ENCODE data around the gene HERPUD1. TPM values are rescaled to one million over a fixed set of nuclear protein-coding genes. Genes with fewer than 3 reads are reported as not detected.

The HERPUD1 gene
- total RNA-seq, 2 experiments from 2014 or later = 140 to 342 TPM

GRCh38 chr16:56970934-56971767 is 39.2 kb downstream of the HERPUD1 start:
- H3K9me2 ChIP-seq (ENCODE audit: insufficient read depth, low read length) = no peaks in the 10 kb centered on the region
- CTCF ChIA-PET (ENCODE audit: unreplicated experiment) = interaction anchor here (0.9 to 2.1 kb wide), 3 partner anchors 17 to 75 kb away, joined by 4 to 10 read pairs (median 6); no protein-coding TSS in a partner anchor
- POLR2A ChIA-PET = interaction anchor here (0.5 to 7.1 kb wide), 10 partner anchors 7 to 618 kb away, joined by 3 to 42 read pairs (median 6); partner anchors contain the start of gene NLRC5
- BruUV-seq (replicated peaks) = no TSS peak
- H3K9me3 ChIP-seq (ENCODE audit: low read length) = no peaks in the 10 kb centered on the region
- no peak overlapping the region for H3K4me3 ChIP-seq (ENCODE audit: low read depth, low read length, poor library complexity, severe bottlenecking)
- peak overlapping the region; percentile 73 for H3K27ac ChIP-seq (ENCODE audit: low read depth, low read length, poor library complexity, severe bottlenecking)
- no peaks in the 10 kb centered on the region for H4K20me1 ChIP-seq (ENCODE audit: insufficient read depth, low read length)
- H3K79me2 ChIP-seq (ENCODE audit: insufficient read depth, low read depth, low read length) = no peaks in the 10 kb centered on the region
- peak overlapping the region; percentile 69 for H2AFZ ChIP-seq (ENCODE audit: low read length)
- intact Hi-C loops (cut with micrococcal nuclease; ENCODE audit: unreplicated experiment) = loop anchor here (1.0 kb wide), 2 partner anchors 18 to 68 kb away; partner anchors contain the start of gene NLRC5
- H3K36me3 ChIP-seq (ENCODE audit: insufficient read depth, low read length) = no peaks in the 10 kb centered on the region
- no peak for TF ChIP-seq EZH2phosphoT487 (IDR thresholded peaks at IDR 0.05; ENCODE audit: borderline replicate concordance, low read depth, low read length)
- TF ChIP-seq CTCF (conservative IDR thresholded peaks at IDR 0.05; ENCODE audit: low read length) = no peak; the same call in 1 of the 2 replicates
- peak overlapping the region; percentile 61 for H3K4me2 ChIP-seq (ENCODE audit: low read length)
- DNase-seq (ENCODE audit: low spot score) = peak; percentile 91
- peaks cover 62% of the 10 kb centered on the region for H3K4me1 ChIP-seq (ENCODE audit: insufficient read depth, low read length, poor library complexity, severe bottlenecking)

GRCh38 chr16:56971768-56972043 is 39.8 kb downstream of the HERPUD1 start:
- peaks cover 66% of the 10 kb centered on the region for H3K4me1 ChIP-seq (ENCODE audit: insufficient read depth, low read length, poor library complexity, severe bottlenecking)
- no peaks in the 10 kb centered on the region for H3K9me2 ChIP-seq (ENCODE audit: insufficient read depth, low read length)
- H3K9me3 ChIP-seq (ENCODE audit: low read length) = no peaks in the 10 kb centered on the region
- ChIA-PET POLR2A (interaction anchor here (0.6 to 7.1 kb wide), 9 partner anchors 12 to 118 kb away, joined by 3 to 42 read pairs (median 6); partner anchors contain the start of gene NLRC5), CTCF (ENCODE audit: unreplicated experiment) (interaction anchor here (1.3 to 2.1 kb wide), 2 partner anchors 70 to 74 kb away, joined by 4 to 10 read pairs; no protein-coding TSS in a partner anchor)
- H4K20me1 ChIP-seq (ENCODE audit: insufficient read depth, low read length) = no peaks in the 10 kb centered on the region
- H3K79me2 ChIP-seq (ENCODE audit: insufficient read depth, low read depth, low read length) = no peaks in the 10 kb centered on the region
- no peak overlapping the region for H3K4me3 ChIP-seq (ENCODE audit: low read depth, low read length, poor library complexity, severe bottlenecking)
- TF ChIP-seq CTCF (conservative IDR thresholded peaks at IDR 0.05; ENCODE audit: low read length) (no peak), EZH2phosphoT487 (IDR thresholded peaks at IDR 0.05; ENCODE audit: borderline replicate concordance, low read depth, low read length) (no peak)
- no peaks in the 10 kb centered on the region for H3K36me3 ChIP-seq (ENCODE audit: insufficient read depth, low read length)
- intact Hi-C loops (cut with micrococcal nuclease; ENCODE audit: unreplicated experiment) = loop anchor here (1.0 kb wide), 2 partner anchors 18 to 68 kb away; partner anchors contain the start of gene NLRC5
- peak overlapping the region; percentile 61 for H3K4me2 ChIP-seq (ENCODE audit: low read length)
- BruUV-seq (replicated peaks) = no TSS peak
- H3K27ac ChIP-seq (ENCODE audit: low read depth, low read length, poor library complexity, severe bottlenecking) = peak overlapping the region; percentile 73
- DNase-seq (ENCODE audit: low spot score) = no peak
- H2AFZ ChIP-seq (ENCODE audit: low read length) = peak overlapping the region; percentile 69; the same call in 1 of the 2 replicates
